Pancreas (tissue), 10 donors: ENCODE measurements around the gene ZBTB7C. TPM values are rescaled to one million over a fixed set of nuclear protein-coding genes. Genes with fewer than 3 reads are reported as not detected.
A peak's percentile ranks its signal among the peaks of the same experiment; 100 is the strongest.

Experiments used
- ATAC-seq, 4 donors: fragments of 200-7000 bp; cut with Tn5 transposase; one replicate each; pipeline versions ENCODE4 v1.8.0 to v1.9.1; 2020; ENCODE audit warnings: mild to moderate bottlenecking in 4 of 4, moderate library complexity in 4 of 4
- DNase-seq, 6 donors: peaks; one replicate each; pipeline ENCODE4 v3.0.0-alpha.2; 2020
- FAIRE-seq: peaks from 2 replicates; lab custom pipeline; 2012; peaks lifted over from hg19 to GRCh38; lab: Jason Lieb, UNC
- H3K27ac ChIP-seq, 4 donors: fragments of 200-600 bp; sonication (generic); 1 replicate in 3 of 4; 2 replicates in 1 of 4; pipeline versions ENCODE4 v1.5.0 to v1.8.0; 2020
- H3K27me3 ChIP-seq, 4 donors: fragments of 200-600 bp; one replicate each; pipeline ENCODE4 v1.8.0; 2021
- H3K36me3 ChIP-seq, 3 donors: fragments of 200-600 bp; sonication (generic) in 1 of 3; one replicate each; pipeline versions ENCODE4 v1.5.0 to v1.8.0; 2020 to 2021
- H3K4me1 ChIP-seq, 3 donors: fragments of 200-600 bp; one replicate each; pipeline ENCODE4 v1.8.0; 2021
- H3K4me3 ChIP-seq, 4 donors: fragments of 200-600 bp; sonication (generic) in 2 of 4; one replicate each; pipeline versions ENCODE4 v1.5.0 to v1.8.0; 2020 to 2021
- H3K9me3 ChIP-seq, 4 donors: fragments of 200-600 bp; one replicate each; pipeline ENCODE4 v1.8.0; 2021
- CTCF ChIP-seq, 4 donors: fragments of 200-600 bp; sonication (generic) in 3 of 4; IDR thresholded peaks; one replicate each; pipeline versions ENCODE4 v1.5.0 to v1.8.0; 2021; ENCODE audit warnings: antibody characterized with exemption in 4 of 4
- WGBS, 2 donors: extraction: QIAGEN DNeasy Blood & Tissue Kit; methylation state at CpG; one replicate each; pipeline ENCODE4 v1.1.7; 2013; 5-methylcytosine and 5-hydroxymethylcytosine counted together
- intact Hi-C, 3 donors: fragments of 100-400 bp; cut with DNase I; formaldehyde crosslinking; loops; one replicate each; pipeline versions ENCODE4 v1.11.1 to v1.14.2; 2022
- polyA plus RNA-seq, 2 donors: library from polyadenylated mRNA; stranded (reverse); fragments of 200-250 nt; gene quantifications; one replicate each; pipeline ENCODE4 v1.2.3, GENCODE V29; 2013
- total RNA-seq, 6 donors: library from RNA; stranded (reverse); fragmentation: NEBNext Ultra II Directional in 4 of 6; extraction: Animal tissue kit (Norgen Biotek cat#: 25700) in 4 of 6; gene quantifications; one replicate each; pipeline versions ENCODE4 v1.2.1 to v1.2.4, GENCODE V29; 2021 to 2023
- donor health status: healthy with polysubstance abuse.
- donor health status: DM: no; HTN: no; CAD: no; lungs with moderate emphysema.
- donor health status: DM: no; HTN: no; CAD: no.
- donor health status: control.
- donor health status: control.
- donor health status: Bipolar disorder and iron deficiency.
- donor health status: DM: yes; HTN: yes; CAD: no.
- donor health status: DM: no; HTN: no; CAD: no.
- donor health status: DM: no; HTN: no; CAD: no.
- donor health status: DM: yes; HTN: yes; CAD: no.

ZBTB7C gene
- total and polyA plus RNA-seq, 8 donors = 0.35 to 1.7 (median 0.91) TPM

- DNase-seq = no peak
- 87 to 94% methylated on average over 23 of the region's 23 CpGs for WGBS, 2 donors
- no peak for TF ChIP-seq CTCF (IDR thresholded peaks at IDR 0.05)
These were observed 368.6 kb downstream of the ZBTB7C start for GRCh38 chr18:48040457-48041110.

GRCh38 chr18:48039769-48040215 lies 369.4 kb downstream of the ZBTB7C start:
- FAIRE-seq (no peak), ATAC-seq (no peak), DNase-seq (no peak)
- Histone ChIP-seq H3K9me3 (no peaks in the 10 kb centered on the region), H3K27me3 (no peaks in the 10 kb centered on the region), H3K27ac (no peak overlapping the region), H3K36me3 (no peaks in the 10 kb centered on the region), H3K4me3 (no peak overlapping the region), H3K4me1 (no peaks in the 10 kb centered on the region)
- 89 to 90% methylated on average over 17 of the region's 17 CpGs for WGBS, 2 donors
- TF ChIP-seq CTCF (IDR thresholded peaks at IDR 0.05) = no peak
- intact Hi-C loops = loop anchor here in 2 of 3 donors (5.0 to 10.0 kb wide), 2 partner anchors 298 to 305 kb away; no protein-coding TSS in a partner anchor

More at GRCh38 chr18:48040457-48041110, 368.6 kb downstream of the ZBTB7C start:
- ATAC-seq (no peak), FAIRE-seq (no peak)
- H3K4me1 ChIP-seq = no peaks in the 10 kb centered on the region
- H3K9me3 ChIP-seq = no peaks in the 10 kb centered on the region
- H3K27ac ChIP-seq = no peak overlapping the region
- H3K36me3 ChIP-seq = no peaks in the 10 kb centered on the region
- H3K4me3 ChIP-seq = no peak overlapping the region
- intact Hi-C loops = no loop called here
- H3K27me3 ChIP-seq = no peaks in the 10 kb centered on the region

- 83 to 95% methylated on average over 6 of the region's 6 CpGs for WGBS, 2 donors
- Histone ChIP-seq H3K36me3 (no peaks in the 10 kb centered on the region), H3K4me1 (no peaks in the 10 kb centered on the region), H3K4me3 (no peak overlapping the region), H3K27me3 (no peaks in the 10 kb centered on the region), H3K27ac (no peak overlapping the region), H3K9me3 (no peaks in the 10 kb centered on the region)
- no peak for TF ChIP-seq CTCF (IDR thresholded peaks at IDR 0.05)
- ATAC-seq = no peak
- FAIRE-seq = no peak
- no peak for DNase-seq
- intact Hi-C loops = loop anchor here in 2 of 3 donors (5.0 to 10.0 kb wide), 2 partner anchors 299 to 306 kb away; no protein-coding TSS in a partner anchor
These were observed 370.5 kb downstream of the ZBTB7C start for GRCh38 chr18:48038636-48039035.

GRCh38 chr18:48037481-48038271 lies 371.5 kb downstream of the ZBTB7C start:
- Histone ChIP-seq H3K27me3 (no peaks in the 10 kb centered on the region), H3K4me3 (no peak overlapping the region), H3K4me1 (no peaks in the 10 kb centered on the region), H3K9me3 (no peaks in the 10 kb centered on the region), H3K36me3 (no peaks in the 10 kb centered on the region), H3K27ac (no peak overlapping the region)
- 52 to 55% methylated on average over 16 of the region's 16 CpGs for WGBS, 2 donors
- peak in 3 of 6 donors; percentile 34 to 53 (median 43) for DNase-seq
- peak; percentile 55 to 82 (median 78) for ATAC-seq
- FAIRE-seq = no peak
- TF ChIP-seq CTCF (IDR thresholded peaks at IDR 0.05) = peak in 1 of 4 donors; percentile 19
- intact Hi-C loops = loop anchor here in 2 of 3 donors (5.0 to 10.0 kb wide), 2 partner anchors 300 to 307 kb away; no protein-coding TSS in a partner anchor
